Type B pancreatic cell (in vitro differentiated cells): ENCODE data around the gene GLIS1. TPM values are rescaled to one million over a fixed set of nuclear protein-coding genes. Genes with fewer than 3 reads are reported as not detected.

Experiments used
- DNase-seq: peaks from one replicate; pipeline ENCODE4 v3.0.0; 2021; ENCODE audit warnings: mixed read lengths; ENCODE audit not compliant: unreplicated experiment; ENCODE audit errors: extremely low spot score
- H3K27ac Mint-ChIP-seq: 2 replicates; pipeline ENCODE4 v1.8.0; 2021; ENCODE audit warnings: mild to moderate bottlenecking, mixed read lengths
- H3K27me3 Mint-ChIP-seq: 2 replicates; pipeline ENCODE4 v1.8.0; 2021; ENCODE audit warnings: mixed read lengths
- H3K36me3 Mint-ChIP-seq: 2 replicates; pipeline ENCODE4 v1.8.0; 2021; ENCODE audit warnings: mixed read lengths
- H3K4me1 Mint-ChIP-seq: one replicate; pipeline ENCODE4 v1.8.0; 2021; ENCODE audit warnings: mixed read lengths; ENCODE audit not compliant: unreplicated experiment
- H3K4me3 Mint-ChIP-seq: 2 replicates; pipeline ENCODE4 v1.8.0; 2021; ENCODE audit warnings: mild to moderate bottlenecking, mixed read lengths
- H3K9me3 Mint-ChIP-seq: 2 replicates; pipeline ENCODE4 v1.8.0; 2021; ENCODE audit warnings: mixed read lengths
- total RNA-seq: library from RNA; stranded (reverse); gene quantifications from 2 replicates; pipeline ENCODE4 v1.2.1, GENCODE V29; 2021; ENCODE audit warnings: low replicate concordance
- TF ChIP-seq, protein P1 (sequence below): fragments of 200-600 bp; sonication (generic); conservative IDR thresholded peaks from 2 replicates; pipeline ENCODE4 v1.5.0; 2021; ENCODE audit warnings: antibody characterized with exemption, mild to moderate bottlenecking

The GLIS1 gene
- total RNA-seq, 1 donor from 2014 or later = 2.1 TPM

- H3K36me3 Mint-ChIP-seq = no peaks in the 10 kb centered on the region
- DNase-seq = peak; percentile 60
- peaks cover 3% of the 10 kb centered on the region for H3K27me3 Mint-ChIP-seq
- TF ChIP-seq, protein P1, sequence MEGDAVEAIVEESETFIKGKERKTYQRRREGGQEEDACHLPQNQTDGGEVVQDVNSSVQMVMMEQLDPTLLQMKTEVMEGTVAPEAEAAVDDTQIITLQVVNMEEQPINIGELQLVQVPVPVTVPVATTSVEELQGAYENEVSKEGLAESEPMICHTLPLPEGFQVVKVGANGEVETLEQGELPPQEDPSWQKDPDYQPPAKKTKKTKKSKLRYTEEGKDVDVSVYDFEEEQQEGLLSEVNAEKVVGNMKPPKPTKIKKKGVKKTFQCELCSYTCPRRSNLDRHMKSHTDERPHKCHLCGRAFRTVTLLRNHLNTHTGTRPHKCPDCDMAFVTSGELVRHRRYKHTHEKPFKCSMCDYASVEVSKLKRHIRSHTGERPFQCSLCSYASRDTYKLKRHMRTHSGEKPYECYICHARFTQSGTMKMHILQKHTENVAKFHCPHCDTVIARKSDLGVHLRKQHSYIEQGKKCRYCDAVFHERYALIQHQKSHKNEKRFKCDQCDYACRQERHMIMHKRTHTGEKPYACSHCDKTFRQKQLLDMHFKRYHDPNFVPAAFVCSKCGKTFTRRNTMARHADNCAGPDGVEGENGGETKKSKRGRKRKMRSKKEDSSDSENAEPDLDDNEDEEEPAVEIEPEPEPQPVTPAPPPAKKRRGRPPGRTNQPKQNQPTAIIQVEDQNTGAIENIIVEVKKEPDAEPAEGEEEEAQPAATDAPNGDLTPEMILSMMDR = no peak
- no peaks in the 10 kb centered on the region for H3K9me3 Mint-ChIP-seq
- peaks cover 6% of the 10 kb centered on the region for H3K4me1 Mint-ChIP-seq
- no peak overlapping the region for H3K27ac Mint-ChIP-seq
- H3K4me3 Mint-ChIP-seq = no peak overlapping the region
Measured at GRCh38 chr1:53620061-53620855, 118.7 kb downstream of the GLIS1 start.

DNA sequence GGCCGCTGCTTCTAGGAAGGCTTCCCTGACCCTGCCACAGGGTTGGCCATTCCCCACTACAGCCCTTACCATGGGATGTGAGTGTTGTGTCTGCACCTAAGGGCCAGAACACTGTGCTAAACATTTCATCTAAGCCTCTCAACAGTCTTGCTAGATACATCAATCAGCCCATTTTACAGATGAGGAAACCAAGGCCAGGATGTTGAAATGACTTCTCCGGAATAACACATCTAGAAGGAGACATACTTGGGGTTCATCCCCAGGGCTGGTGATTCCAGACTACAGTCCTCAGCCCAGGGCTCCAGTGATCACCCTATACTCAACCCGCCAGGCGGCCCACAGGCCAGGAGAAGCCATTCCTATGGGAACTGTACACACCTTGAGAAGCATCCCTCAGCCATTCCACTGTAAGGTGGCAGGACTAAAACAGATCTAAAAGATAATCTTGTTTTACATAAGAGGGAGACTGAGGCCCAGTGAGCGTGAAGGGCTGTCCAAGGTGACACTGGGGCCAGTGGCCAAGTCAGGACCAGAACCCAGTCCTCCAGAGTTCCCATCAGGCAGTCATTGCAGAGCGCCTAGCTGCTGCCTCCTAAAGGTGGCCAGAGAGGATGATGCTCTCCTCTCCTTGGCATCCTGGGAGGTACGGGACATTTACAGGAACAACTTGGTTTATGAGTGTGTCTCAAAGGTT, 119.5 kb downstream of the GLIS1 start:
- DNase-seq = peak; percentile 32
- Mint-ChIP-seq H3K4me3 (no peak overlapping the region), H3K4me1 (peaks cover 6% of the 10 kb centered on the region), H3K27me3 (peaks cover 3% of the 10 kb centered on the region), H3K9me3 (no peaks in the 10 kb centered on the region), H3K27ac (no peak overlapping the region), H3K36me3 (no peaks in the 10 kb centered on the region)
- TF ChIP-seq, protein P1 = no peak

- no peak overlapping the region for H3K27ac Mint-ChIP-seq
- TF ChIP-seq, protein P1 = no peak
- peak; percentile 36 for DNase-seq
- H3K4me3 Mint-ChIP-seq = no peak overlapping the region
- H3K27me3 Mint-ChIP-seq = peaks cover 3% of the 10 kb centered on the region
- no peaks in the 10 kb centered on the region for H3K36me3 Mint-ChIP-seq
- H3K4me1 Mint-ChIP-seq = peaks cover 6% of the 10 kb centered on the region
- H3K9me3 Mint-ChIP-seq = no peaks in the 10 kb centered on the region
Measured at GRCh38 chr1:53618500-53619366, 120.2 kb downstream of the GLIS1 start.

- H3K4me1 Mint-ChIP-seq = peaks cover 6% of the 10 kb centered on the region
- no peak overlapping the region for H3K4me3 Mint-ChIP-seq
- DNase-seq = peak; percentile 43
- peaks cover 3% of the 10 kb centered on the region for H3K27me3 Mint-ChIP-seq
- H3K36me3 Mint-ChIP-seq = no peaks in the 10 kb centered on the region
- no peaks in the 10 kb centered on the region for H3K9me3 Mint-ChIP-seq
- H3K27ac Mint-ChIP-seq = no peak overlapping the region
- TF ChIP-seq, protein P1 = no peak
Measured at GRCh38 chr1:53617851-53618499, 121.0 kb downstream of the GLIS1 start.

- Mint-ChIP-seq H3K27ac (no peak overlapping the region), H3K4me1 (peaks cover 6% of the 10 kb centered on the region), H3K4me3 (no peak overlapping the region), H3K36me3 (no peaks in the 10 kb centered on the region), H3K27me3 (peaks cover 2% of the 10 kb centered on the region), H3K9me3 (no peaks in the 10 kb centered on the region)
- DNase-seq = no peak
- TF ChIP-seq, protein P1 = no peak
Measured at GRCh38 chr1:53617382-53617781, 121.6 kb downstream of the GLIS1 start.
